Measurements from ENCODE around the gene IRGQ. TPM values are rescaled to one million over a fixed set of nuclear protein-coding genes. Genes with fewer than 3 reads are reported as not detected.

Gene IRGQ
- total RNA-seq, 1 experiment from 2014 or later, result 26.5 TPM

DNA sequence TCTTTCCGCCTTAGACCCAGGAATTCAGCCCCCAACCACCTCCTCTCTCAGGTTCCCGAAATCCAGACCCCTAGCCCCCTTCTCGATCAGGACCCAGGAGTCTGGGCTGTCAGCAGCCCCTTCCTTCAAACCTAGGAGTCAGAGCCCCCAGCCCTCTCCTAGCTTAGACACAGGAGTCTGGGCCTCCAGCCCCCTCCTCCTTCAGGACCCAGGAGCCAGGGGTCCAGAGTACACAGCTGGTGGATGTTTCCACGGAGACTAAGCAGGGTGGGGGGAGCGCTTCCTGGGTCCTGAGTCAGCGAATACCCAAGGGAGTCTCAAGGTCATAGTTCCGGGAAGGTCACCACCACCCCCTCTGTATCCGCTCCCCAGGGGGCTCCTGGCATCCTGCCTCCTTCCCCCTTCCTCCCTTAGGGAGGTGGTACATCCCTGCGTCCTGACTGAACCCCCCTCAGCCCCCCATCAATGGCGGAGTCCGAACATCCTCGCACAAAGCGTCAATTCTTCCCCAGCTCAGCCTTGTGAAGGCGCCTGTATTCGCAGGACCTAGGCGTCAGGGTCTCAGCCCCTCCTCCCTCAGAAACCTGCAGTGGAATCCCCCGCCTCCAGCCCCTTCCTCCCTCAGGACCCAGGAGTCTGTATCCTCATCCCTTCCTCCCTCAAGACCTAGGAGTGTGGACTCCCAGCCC lies 39.1 kb upstream of the IRGQ start:
- intact Hi-C loops (cut with micrococcal nuclease), result no loop called here
- TF ChIP-seq, protein P1, sequence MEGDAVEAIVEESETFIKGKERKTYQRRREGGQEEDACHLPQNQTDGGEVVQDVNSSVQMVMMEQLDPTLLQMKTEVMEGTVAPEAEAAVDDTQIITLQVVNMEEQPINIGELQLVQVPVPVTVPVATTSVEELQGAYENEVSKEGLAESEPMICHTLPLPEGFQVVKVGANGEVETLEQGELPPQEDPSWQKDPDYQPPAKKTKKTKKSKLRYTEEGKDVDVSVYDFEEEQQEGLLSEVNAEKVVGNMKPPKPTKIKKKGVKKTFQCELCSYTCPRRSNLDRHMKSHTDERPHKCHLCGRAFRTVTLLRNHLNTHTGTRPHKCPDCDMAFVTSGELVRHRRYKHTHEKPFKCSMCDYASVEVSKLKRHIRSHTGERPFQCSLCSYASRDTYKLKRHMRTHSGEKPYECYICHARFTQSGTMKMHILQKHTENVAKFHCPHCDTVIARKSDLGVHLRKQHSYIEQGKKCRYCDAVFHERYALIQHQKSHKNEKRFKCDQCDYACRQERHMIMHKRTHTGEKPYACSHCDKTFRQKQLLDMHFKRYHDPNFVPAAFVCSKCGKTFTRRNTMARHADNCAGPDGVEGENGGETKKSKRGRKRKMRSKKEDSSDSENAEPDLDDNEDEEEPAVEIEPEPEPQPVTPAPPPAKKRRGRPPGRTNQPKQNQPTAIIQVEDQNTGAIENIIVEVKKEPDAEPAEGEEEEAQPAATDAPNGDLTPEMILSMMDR (IDR thresholded peaks at IDR 0.05; ENCODE audit: unreplicated experiment), result no peak
- H3K27me3 Mint-ChIP-seq (ENCODE audit: insufficient read depth, unreplicated experiment), result peaks cover 23% of the 10 kb centered on the region
- H3K36me3 Mint-ChIP-seq (ENCODE audit: insufficient read depth, unreplicated experiment), result no peaks in the 10 kb centered on the region
- ChIA-PET CTCF (interaction anchor here (0.6 to 1.0 kb wide), 2 partner anchors 27 to 585 kb away, joined by 3 read pairs; no protein-coding TSS in a partner anchor), POLR2A (no interaction called here)
- no TSS peak for BruUV-seq (replicated peaks)
- H3K9me3 Mint-ChIP-seq (ENCODE audit: unreplicated experiment), result no peaks in the 10 kb centered on the region
- H3K4me3 Mint-ChIP-seq (ENCODE audit: unreplicated experiment), result no peak overlapping the region
- DNase-seq (ENCODE audit: unreplicated experiment), result no peak
- H3K4me1 Mint-ChIP-seq (ENCODE audit: insufficient read depth, unreplicated experiment), result peaks cover 14% of the 10 kb centered on the region
- H3K27ac Mint-ChIP-seq (ENCODE audit: low read depth, unreplicated experiment), result no peak overlapping the region

DNA sequence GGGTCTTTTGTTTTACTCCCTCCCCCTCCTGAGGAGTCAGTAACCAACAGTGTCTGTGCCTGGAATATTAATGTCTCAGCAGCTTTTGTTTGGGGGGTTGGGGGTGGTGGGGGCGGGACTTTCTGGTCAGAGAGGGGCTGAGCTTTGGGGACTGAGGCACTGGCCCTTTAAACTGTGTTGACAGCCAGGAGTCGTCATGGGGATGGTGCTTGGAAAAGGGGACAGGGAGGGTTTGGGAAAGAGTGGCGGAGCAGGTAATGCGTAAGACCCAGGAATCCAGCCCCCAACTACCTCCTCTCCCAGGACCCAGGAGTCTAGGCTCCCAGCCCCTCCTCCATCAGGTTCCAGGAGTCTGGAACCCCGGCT lies 38.6 kb upstream of the IRGQ start:
- H3K4me1 Mint-ChIP-seq (ENCODE audit: insufficient read depth, unreplicated experiment), result peaks cover 14% of the 10 kb centered on the region
- H3K4me3 Mint-ChIP-seq (ENCODE audit: unreplicated experiment), result no peak overlapping the region
- no peak for DNase-seq (ENCODE audit: unreplicated experiment)
- H3K27ac Mint-ChIP-seq (ENCODE audit: low read depth, unreplicated experiment), result no peak overlapping the region
- CTCF ChIA-PET, result interaction anchor here (0.6 to 1.0 kb wide), 3 partner anchors 28 to 584 kb away, joined by 3 read pairs; no protein-coding TSS in a partner anchor
- no peaks in the 10 kb centered on the region for H3K9me3 Mint-ChIP-seq (ENCODE audit: unreplicated experiment)
- TF ChIP-seq, protein P1 (IDR thresholded peaks at IDR 0.05; ENCODE audit: unreplicated experiment), result no peak
- BruUV-seq (replicated peaks), result no TSS peak
- no peaks in the 10 kb centered on the region for H3K36me3 Mint-ChIP-seq (ENCODE audit: insufficient read depth, unreplicated experiment)
- intact Hi-C loops (cut with micrococcal nuclease), result no loop called here
- POLR2A ChIA-PET, result interaction anchor here (1.0 to 1.3 kb wide), 2 partner anchors 15 to 38 kb away, joined by 5 read pairs; partner anchors contain the start of genes IRGQ, ZNF428 and ZNF576
- peaks cover 21% of the 10 kb centered on the region for H3K27me3 Mint-ChIP-seq (ENCODE audit: insufficient read depth, unreplicated experiment)

DNA sequence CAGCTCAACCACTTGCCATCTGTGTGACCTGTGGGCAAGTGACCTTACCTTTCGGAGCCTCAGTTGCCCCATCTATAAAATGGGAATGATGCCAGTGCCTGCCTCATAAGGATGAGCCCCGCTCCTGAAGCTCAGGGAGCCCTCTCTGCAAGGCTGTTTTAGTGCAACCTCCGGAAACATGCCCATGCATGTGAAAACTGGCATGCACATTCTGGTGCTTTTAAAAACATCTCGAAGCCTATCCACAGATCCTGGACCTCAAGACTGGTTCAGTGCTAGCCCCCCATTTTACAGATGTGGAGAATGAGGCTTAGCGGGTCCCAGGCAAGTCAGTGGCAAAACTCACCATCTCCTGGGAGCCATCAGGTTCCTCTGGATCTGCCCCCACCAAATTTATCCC lies 38.1 kb upstream of the IRGQ start:
- H3K36me3 Mint-ChIP-seq (ENCODE audit: insufficient read depth, unreplicated experiment), result no peaks in the 10 kb centered on the region
- BruUV-seq (replicated peaks), result no TSS peak
- H3K27me3 Mint-ChIP-seq (ENCODE audit: insufficient read depth, unreplicated experiment), result peaks cover 17% of the 10 kb centered on the region
- H3K4me1 Mint-ChIP-seq (ENCODE audit: insufficient read depth, unreplicated experiment), result peaks cover 11% of the 10 kb centered on the region
- TF ChIP-seq, protein P1 (IDR thresholded peaks at IDR 0.05; ENCODE audit: unreplicated experiment), result no peak
- no peak overlapping the region for H3K4me3 Mint-ChIP-seq (ENCODE audit: unreplicated experiment)
- H3K27ac Mint-ChIP-seq (ENCODE audit: low read depth, unreplicated experiment), result no peak overlapping the region
- no peaks in the 10 kb centered on the region for H3K9me3 Mint-ChIP-seq (ENCODE audit: unreplicated experiment)
- CTCF ChIA-PET, result interaction anchor here (0.6 to 1.0 kb wide), 2 partner anchors 28 to 106 kb away, joined by 3 read pairs; no protein-coding TSS in a partner anchor
- no peak for DNase-seq (ENCODE audit: unreplicated experiment)
- POLR2A ChIA-PET, result interaction anchor here (1.0 to 1.3 kb wide), 2 partner anchors 14 to 38 kb away, joined by 5 read pairs; partner anchors contain the start of genes IRGQ, ZNF428 and ZNF576
- intact Hi-C loops (cut with micrococcal nuclease), result no loop called here

DNA sequence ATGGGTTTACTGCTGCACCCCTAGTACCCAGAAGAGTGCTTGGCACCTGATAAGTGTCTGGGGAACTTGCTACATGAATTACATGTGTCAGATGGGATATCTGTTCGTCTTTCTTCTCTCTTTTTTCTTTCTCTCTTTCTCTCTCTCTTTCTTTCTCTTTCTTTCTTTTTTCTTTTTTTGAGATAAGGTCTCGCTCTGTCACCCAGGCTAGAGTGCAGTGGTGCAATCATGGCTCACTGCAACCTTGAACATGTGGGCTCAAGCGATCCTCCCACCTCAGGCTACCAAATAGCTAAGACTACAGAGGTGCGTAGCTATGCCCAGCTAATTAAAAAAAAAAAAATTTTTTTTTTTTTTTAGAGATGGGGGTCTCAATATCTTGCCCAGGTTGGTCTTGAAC lies 37.6 kb upstream of the IRGQ start:
- no peak overlapping the region for H3K27ac Mint-ChIP-seq (ENCODE audit: low read depth, unreplicated experiment)
- TF ChIP-seq, protein P1 (IDR thresholded peaks at IDR 0.05; ENCODE audit: unreplicated experiment), result no peak
- no TSS peak for BruUV-seq (replicated peaks)
- CTCF ChIA-PET, result no interaction called here
- H3K4me3 Mint-ChIP-seq (ENCODE audit: unreplicated experiment), result no peak overlapping the region
- peaks cover 12% of the 10 kb centered on the region for H3K27me3 Mint-ChIP-seq (ENCODE audit: insufficient read depth, unreplicated experiment)
- no peak for DNase-seq (ENCODE audit: unreplicated experiment)
- intact Hi-C loops (cut with micrococcal nuclease), result no loop called here
- H3K36me3 Mint-ChIP-seq (ENCODE audit: insufficient read depth, unreplicated experiment), result no peaks in the 10 kb centered on the region
- POLR2A ChIA-PET, result interaction anchor here (1.0 to 1.3 kb wide), 2 partner anchors 14 to 37 kb away, joined by 5 read pairs; partner anchors contain the start of genes IRGQ, ZNF428 and ZNF576
- peaks cover 5% of the 10 kb centered on the region for H3K4me1 Mint-ChIP-seq (ENCODE audit: insufficient read depth, unreplicated experiment)
- no peaks in the 10 kb centered on the region for H3K9me3 Mint-ChIP-seq (ENCODE audit: unreplicated experiment)
